COLO668 (cell line): Measurements from ENCODE around the gene RHBDD3.
A peak's percentile ranks its signal among the peaks of the same experiment; 100 is the strongest.

Source experiments
- DNase-seq: peaks from one replicate; lab custom pipeline; 2025; ENCODE audit not compliant: unreplicated experiment; lab: John Stamatoyannopoulos, UW

RHBDD3 gene

DNA sequence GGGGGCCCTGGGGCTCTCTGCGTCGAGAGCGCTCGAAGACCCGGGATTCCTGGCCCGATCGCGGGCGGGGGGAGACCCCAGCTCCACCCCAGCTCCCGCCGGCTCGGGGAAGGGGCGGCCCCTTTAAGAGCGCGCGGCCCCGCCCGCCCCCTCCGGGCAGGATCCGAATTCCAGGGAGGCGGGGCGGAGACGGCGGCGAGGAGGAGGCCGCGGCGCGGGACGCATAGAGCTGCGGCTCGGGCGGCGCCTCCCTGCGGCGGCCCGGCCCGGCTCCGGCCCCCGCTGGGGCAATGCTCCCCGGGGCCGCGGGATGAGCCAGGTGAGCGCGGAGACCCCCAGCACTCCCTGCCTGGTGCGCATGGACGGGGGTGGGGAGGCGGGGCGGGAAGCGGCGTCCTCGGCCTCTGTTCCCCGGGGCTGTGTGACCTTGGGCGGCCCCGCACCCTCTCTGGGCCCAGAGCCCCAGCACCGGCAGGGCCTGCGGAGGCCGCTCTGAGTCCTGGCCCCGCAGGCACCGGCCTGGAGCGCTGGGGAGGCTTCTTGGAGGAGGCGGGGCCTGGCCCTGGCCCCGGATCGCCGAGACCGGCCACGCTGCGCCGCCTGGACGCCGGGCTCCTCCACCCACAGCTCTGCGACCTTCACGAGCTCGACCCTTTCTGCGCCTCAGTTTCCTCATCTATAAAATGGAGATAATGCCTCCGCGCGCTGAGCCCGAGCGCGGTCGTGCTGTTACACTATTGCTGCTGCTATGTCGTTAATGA lies 39.2 kb upstream of the RHBDD3 start:
- peak; percentile 73 for DNase-seq

DNA sequence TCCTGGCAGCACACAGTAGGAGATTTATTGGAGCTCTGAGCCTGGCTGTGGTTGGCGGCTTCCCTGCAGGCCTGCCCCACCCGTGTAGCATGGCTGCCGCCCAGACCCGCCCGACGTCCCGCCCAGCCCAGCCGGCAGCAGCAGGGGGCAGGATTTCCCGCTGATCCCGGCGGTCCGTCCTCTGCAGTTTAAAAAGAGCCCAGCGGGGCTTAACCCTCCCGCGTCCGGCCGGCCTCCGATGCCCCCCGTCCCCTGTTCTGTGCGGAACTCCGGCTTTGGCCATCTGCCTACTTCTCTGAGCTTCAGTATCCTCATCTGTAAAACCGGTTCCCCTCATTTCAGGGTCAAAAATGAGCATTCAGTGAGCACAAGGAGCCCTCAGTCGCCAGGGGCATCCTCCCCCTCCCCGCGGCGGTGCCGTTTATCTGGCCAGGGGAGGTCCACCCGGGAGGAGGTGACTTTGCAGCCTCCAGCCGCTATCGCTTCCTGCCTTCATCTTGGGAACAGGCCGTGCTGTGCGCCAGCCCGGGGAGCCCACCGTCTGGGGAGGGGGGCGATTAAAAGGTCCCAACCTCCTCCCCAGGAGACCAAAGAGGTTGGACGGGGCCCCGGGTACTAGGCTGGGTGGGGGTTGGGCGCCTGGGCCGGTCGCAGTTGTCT lies 38.5 kb upstream of the RHBDD3 start, which contains the start of gene GAS2L1:
TSS of gene GAS2L1 (plus strand) at position 476 of the 660 bp plus-strand sequence. CDS start 1,456 bp downstream, outside the sequence.
- DNase-seq = peak; percentile 63

DNA sequence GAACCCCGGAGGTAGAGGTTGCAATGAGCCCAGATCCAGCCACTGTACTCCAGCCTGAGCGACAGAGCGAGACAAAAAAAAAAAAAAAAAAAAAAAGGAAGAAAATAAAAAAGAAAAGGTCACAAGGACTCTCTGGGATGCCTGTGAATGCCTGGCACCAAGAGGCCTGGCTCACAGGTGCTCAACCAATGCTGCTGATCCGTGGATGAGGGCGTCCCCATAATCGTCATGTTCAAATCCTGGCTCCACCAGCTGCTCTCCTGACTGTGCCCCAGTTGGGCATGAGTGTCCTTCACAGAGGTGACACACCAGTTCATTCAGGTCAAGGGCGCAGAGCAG lies 38.0 kb upstream of the RHBDD3 start:
- no peak for DNase-seq

DNA sequence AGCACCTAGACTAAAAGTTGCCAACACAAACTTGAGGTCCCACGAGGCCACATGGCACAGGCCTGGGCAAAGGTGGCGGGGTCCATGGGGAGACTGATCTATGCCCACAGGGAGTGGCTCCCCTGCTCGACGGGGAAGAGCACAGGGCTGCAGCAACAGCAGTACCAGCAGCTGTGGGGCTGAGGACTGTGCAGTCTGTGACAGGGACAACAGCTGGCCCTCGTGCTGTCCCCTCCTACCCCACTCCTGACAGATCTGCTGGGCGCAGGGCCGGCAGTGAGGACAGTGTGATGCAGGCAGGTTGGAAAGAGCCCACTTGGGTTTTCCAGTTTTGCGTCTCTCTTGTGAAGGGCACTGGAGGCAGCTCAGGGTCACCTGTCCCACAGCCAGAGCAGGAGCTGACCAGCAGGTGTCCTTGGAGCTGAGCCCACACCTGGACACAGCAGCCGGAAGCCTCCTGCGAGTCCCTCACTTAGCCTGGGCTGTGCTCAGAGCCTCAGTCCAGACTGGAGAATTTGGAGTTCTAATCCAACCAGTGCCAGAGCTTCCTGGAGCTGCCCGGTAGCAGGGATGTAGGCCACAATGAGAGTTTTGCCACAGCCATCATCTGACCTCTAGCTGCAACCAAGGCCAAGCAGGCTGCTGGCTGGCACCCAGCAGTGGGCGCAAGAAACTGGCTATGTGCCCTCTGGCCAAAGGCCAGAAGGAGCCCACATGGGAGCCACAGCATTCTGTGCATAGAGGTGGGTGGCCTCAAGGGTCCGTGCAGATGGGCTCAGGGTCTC lies 35.1 kb upstream of the RHBDD3 start:
- DNase-seq = no peak

DNA sequence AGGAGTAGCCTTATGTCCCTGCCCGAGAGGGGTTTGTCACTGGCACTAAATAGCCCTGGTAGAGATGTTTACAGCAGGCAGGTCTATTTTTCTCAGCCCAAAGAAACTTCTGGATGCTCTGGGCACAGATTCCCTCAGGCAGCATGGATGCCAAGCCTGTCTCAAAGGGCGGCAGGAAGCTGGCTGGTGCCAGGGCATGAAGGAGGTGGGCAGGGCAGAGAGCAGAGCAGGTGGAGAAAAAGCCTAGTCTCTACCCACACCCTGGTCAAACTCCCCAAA lies 34.6 kb upstream of the RHBDD3 start:
- no peak for DNase-seq

DNA sequence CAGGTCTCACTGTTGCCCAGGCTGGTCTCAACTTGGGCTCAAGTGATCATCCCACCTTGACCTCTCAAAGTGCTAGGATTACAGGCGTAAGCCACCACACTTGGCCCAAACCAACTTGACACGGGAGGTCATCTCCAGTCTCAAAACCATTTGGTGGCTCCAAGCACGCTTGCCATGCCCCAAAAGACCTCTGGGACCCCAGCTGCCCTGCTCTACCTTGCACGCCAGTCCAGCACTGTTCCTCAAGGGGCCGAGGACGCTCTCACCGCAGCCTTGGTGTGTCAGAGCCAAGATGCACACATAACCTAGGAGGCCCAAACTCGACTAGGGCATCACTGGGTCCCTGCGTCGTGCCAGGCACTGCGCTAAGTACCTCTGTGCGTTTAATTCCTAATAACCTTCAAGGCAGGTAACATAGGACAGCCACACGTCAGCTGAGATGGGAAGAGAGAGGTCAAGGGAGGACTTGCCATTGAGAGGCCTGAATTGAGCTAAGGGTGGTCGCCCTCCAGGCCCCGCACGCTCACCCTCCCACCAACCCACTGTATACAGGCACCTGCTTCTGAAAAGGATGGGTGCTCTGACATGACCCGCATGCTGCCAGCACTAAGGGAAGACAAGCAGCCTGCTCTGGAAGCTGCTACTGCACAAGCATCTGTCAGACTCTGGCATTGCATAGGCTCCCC lies 34.1 kb upstream of the RHBDD3 start:
- no peak for DNase-seq

DNA sequence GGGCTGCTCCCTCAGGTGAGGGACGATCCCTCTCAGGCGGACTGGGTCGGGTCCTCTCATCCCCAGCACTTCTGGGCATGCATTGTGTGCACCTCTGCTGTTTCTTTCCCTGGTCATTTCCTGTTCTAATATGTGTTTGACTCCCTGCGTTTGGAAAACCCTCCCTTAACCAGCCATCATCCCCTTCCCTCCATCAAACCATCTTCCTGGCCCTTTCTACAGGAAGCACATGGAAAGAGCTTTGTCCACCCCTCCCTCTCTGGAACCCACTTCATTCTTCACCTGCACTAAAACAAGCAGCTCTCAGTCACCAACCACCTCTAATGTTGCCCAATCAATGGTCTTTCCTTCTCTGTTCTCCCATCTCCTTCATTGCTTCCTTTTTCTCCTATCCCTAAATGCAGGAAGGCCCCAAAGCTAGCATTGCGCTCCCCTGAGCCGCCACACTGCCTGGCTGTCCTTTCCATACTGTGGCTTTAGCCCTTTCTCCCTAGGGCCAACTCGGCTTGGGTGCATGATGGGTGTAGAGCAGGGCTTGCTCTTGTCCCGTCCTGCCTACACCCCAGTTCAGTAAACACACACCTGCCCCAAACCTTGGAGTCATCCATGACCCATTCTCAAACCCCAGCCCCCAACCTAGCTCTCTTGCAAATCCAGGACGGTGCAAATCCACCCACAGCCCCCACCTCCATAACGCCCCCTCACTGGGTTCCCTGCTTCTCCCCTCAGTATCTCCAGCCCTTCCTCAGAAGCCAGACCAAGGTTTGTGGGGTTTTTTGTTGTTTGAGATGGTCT lies 33.2 kb upstream of the RHBDD3 start:
- no peak for DNase-seq

DNA sequence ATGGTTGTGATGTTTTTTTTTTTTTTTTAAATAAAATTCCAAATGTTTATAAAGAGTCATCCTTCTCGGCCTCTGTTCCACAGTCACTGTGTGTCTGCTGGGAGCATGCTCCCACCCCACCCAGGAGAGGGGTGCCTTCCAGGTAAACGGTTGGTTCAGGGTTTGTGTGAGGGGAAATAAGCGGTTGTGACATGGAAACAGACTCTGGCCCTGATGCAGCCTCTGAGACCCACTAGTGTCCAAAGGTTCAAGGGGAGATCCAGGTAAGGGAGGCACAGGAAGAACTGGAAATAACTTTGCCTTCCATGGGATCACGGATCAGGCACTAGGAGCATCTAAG lies 32.7 kb upstream of the RHBDD3 start:
- DNase-seq = no peak

DNA sequence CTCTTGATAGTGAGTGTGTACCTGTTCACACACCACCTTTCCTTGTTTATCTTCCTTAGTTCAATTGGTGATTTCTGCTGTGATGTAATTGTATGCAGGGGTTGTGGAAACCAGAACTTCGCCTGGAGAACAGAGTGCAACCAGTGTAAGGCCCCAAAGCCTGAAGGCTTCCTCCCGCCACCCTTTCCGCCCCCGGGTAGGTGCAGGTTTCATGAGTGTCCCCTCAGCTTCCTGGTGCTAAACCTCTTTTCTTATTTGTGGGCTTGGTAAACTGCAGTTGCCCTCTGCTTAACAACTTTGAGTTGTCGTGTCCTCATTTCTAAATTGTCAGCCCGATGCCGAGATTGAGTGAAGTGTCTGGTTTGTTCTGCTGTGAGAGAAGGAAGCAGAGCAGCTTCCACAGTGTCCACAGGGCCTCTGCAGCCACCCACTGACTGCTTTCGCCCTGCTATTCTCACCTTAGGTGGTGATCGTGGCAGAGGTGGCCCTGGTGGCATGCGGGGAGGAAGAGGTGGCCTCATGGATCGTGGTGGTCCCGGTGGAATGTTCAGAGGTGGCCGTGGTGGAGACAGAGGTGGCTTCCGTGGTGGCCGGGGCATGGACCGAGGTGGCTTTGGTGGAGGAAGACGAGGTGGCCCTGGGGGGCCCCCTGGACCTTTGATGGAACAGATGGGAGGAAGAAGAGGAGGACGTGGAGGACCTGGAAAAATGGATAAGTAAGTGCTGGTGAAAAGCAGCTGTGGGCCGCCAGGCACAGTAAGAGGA lies 31.5 kb upstream of the RHBDD3 start:
- DNase-seq = no peak

DNA sequence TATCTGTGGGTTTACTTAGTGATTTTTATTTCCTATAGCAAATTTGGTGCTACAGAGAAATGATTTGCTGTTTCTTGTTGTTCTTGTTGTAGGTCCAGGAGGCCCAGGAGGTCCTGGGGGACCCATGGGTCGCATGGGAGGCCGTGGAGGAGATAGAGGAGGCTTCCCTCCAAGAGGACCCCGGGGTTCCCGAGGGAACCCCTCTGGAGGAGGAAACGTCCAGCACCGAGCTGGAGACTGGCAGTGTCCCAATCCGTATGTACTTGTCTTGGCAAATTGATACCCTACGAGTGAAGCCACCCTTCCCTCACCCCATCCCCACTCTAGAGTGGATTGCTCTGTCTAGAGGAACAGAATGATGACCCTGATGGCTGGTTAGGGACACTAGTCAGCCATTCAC lies 30.9 kb upstream of the RHBDD3 start:
- no peak for DNase-seq

DNA sequence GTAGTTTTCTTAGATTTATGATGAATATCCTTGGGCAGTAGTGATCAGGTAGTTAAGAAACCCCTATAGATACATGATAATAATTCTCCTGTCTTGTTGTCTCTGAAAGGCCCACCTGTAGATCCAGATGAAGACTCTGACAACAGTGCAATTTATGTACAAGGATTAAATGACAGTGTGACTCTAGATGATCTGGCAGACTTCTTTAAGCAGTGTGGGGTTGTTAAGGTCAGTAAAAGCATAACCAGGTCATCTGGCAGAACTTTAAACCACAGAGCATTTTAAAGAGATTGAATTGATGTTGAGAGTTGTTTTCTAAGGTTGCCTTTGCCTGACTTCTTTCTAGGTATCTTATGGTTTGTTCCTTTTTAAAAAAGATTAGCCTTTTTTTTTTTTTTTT lies 24.6 kb upstream of the RHBDD3 start:
- DNase-seq = no peak

DNA sequence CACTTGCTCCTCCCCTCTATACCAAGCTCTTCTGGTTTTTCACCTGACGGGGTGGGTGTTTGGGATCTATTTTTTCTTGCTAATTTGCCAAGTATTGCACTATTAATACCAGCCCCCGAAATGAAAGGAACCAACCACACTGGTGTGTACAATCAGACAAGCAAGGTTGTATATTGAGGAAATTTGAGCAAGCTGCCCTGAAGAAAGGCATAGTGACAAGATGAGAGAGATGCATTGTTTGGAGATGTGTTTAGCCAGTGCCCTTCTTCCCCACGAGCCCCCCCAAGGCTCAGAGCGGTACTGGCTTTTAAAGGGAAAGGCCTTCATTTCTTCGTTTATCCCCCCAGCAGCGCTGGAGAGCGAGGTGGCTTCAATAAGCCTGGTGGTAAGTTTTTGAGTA lies 23.4 kb upstream of the RHBDD3 start:
- DNase-seq = no peak

DNA sequence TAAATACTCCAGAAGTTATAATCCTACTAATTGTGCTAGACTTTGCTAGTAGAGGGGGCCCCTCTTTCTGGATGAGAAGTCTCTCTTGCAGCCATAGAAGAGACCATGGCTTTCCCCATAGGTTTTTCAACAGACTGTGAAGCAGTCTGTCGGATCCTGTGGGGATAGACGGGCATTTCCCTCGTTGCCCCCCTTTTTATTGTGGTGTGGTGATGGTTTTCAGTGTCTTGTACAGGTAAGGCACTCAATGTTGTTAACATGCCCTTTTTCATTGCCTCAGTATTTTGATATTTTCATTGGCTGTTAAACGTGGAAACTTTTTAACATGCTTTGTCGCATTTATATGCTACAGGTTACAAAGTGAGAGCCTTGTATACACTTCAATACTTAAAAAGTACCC lies 22.3 kb upstream of the RHBDD3 start:
- DNase-seq = no peak

DNA sequence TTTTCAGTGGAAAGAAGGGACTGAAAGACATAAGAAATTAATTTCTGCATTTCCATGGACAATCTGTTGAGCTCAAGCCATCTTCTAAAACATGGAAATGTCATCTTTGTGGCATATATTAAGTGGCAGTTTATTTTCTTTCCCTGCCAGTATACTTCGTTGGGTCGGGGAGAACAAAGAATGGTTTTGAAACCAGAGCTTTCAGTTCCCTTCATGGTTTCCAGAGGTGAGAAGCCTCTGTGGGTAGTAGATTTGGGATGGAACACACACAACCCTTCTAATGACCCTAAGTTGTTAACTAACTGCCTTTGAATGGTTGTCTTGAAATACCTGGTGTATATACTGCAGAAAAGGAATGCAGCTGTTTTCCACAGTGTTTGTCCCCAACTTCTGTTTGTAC lies 21.1 kb upstream of the RHBDD3 start:
- no peak for DNase-seq

DNA sequence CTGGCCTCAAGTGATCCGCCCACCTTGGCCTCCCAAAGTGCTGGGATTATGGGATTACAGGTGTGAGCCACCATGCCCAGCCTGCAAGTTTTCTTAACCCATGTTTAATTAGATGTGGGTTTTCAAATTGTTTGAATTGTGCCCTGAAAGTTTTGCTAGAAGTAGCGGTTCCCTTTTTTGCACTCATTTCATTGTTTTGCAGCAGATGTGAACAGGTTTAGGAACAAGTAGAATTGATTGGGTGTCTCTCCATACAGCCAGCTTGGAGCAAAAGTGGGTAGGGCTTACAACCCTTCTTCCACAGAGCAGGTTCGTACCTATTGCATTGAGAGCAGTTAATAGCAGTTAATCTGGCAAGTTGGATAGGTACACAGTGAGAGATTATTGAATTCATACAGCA lies 16.4 kb upstream of the RHBDD3 start:
- no peak for DNase-seq

DNA sequence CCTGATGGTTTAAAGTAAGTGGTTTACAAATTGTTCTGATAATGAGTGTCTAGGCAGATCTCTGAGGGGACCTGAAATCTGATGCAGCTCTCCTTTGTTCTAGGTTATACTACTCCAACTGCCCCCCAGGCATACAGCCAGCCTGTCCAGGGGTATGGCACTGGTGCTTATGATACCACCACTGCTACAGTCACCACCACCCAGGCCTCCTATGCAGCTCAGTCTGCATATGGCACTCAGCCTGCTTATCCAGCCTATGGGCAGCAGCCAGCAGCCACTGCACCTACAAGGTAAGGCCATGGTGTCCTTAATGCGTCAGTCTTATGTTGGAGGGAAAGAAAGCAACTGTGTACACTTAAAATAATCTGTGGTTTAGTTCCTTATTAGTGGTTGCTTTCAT lies 10.1 kb upstream of the RHBDD3 start:
- DNase-seq = no peak

DNA sequence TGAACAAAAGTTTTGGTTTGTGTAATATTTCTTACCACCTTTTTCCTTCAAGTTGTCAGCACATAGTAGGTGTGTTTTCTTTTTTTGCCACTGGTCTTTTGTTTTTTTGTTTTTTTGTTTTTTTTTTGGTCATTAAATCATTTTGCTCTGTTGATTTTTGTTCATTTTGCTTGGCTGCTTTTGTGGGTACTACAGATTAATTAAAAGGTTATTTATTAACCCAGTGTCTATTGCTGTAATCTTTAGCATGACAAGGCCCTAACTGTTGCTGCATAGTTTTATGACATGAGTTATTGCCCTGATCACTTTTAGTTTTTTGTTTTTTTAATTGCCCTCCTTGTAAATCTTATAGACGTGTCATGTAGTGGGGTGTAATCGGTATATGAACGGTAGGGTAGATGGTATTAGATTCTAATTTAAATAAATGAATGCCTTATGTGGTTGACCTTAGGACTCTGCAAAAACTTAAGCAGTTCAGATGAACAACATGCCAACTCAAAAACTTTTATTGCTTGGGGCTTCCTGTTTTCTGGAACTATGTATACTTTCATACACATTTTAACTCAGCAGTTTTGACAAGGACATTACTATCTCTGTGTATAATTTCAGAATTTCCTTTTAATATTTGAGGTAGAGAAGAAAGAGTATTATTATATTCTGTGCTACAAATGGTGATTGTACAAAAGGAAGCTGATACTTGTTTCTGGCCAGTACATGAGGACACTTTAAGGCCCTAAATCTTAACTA lies 8.2 kb upstream of the RHBDD3 start:
- no peak for DNase-seq

DNA sequence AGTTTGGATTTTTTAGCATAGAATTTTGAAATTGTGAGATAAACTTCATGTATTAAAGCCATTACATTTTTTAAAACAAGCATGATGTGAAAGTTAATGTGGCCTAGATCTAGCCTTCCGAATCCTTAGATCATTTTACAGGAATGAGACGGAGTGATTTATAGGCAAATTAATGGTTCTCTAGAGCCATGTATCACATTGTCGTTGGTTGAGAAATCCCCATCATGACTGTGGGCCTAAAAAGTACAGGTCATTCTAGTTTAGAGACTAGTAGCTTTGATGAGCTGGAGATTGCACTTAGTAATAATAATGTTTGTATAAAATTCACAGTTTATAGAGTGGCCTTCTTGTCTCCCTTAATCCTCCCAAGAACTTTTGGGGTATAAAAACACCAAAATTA lies 7.4 kb upstream of the RHBDD3 start:
- no peak for DNase-seq

DNA sequence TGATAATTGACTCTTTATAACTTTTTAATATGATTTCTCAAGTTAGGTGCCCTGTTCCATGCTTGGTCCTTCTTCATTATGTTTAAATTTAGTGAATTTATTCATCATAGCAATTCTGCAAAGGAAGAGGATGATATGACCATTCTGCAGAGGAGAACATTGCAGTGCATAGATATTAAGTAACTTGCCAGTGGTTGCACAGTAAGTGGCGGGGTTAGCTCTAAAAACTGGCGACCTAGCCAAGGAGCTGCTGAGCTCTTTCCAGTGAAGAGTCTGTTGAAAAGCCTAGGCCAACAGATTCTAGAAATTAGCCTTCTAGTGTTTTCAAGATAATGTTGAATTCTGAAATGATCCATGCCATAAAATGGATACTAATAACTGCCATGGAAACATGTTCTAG lies 4.8 kb upstream of the RHBDD3 start:
- no peak for DNase-seq
